CD4-positive, alpha-beta T cell (primary cell): Measurements from ENCODE around the gene ITIH2. TPM values are rescaled to one million over a fixed set of nuclear protein-coding genes. Genes with fewer than 3 reads are reported as not detected.

Experiments
- ATAC-seq: fragments of 200-7000 bp; cut with Tn5 transposase; one replicate; pipeline ENCODE4 v1.10.0; 2022; ENCODE audit warnings: mild to moderate bottlenecking; ENCODE audit not compliant: poor library complexity
- CTCF ChIA-PET: fragments of 350-600 bp; sonication (Branson Sonifier 250); formaldehyde crosslinking; loops from one replicate; lab custom pipeline; 2021; ENCODE audit warnings: antibody characterized with exemption, inconsistent platforms; lab: Charles Lee
- POLR2A ChIA-PET: fragments of 350-600 bp; sonication (Branson Sonifier 250); formaldehyde crosslinking; loops from one replicate; lab custom pipeline; 2021; ENCODE audit warnings: antibody characterized with exemption, inconsistent platforms; lab: Charles Lee
- DNase-seq, 14 experiments: peaks; one replicate each; pipeline ENCODE4 v3.0.0-alpha.2; 2013 to 2020; ENCODE audit warnings: mixed read lengths in 2 of 14
- H3K27ac ChIP-seq, 2 donors: one replicate each; pipeline versions ENCODE4 v1.5.1 to v1.7.0; 2013; ENCODE audit warnings: low read length in 2 of 2, low read depth in 1 of 2, mild to moderate bottlenecking in 1 of 2
- H3K27me3 ChIP-seq, 2 experiments: 1 replicate in 1 of 2; 2 replicates in 1 of 2; pipeline versions ENCODE4 v1.6.1 to v1.7.0; 2013; ENCODE audit warnings: low read length in 2 of 2, control low read depth in 1 of 2, mild to moderate bottlenecking in 1 of 2, moderate library complexity in 1 of 2; ENCODE audit not compliant: insufficient read depth in 2 of 2, control insufficient read depth in 1 of 2
- H3K36me3 ChIP-seq: one replicate; pipeline ENCODE4 v1.6.1; 2013; ENCODE audit warnings: low read length, control low read depth; ENCODE audit not compliant: insufficient read depth
- H3K4me1 ChIP-seq: one replicate; pipeline ENCODE4 v1.6.1; 2013; ENCODE audit warnings: low read length, control low read depth; ENCODE audit not compliant: insufficient read depth
- H3K4me3 ChIP-seq: one replicate; pipeline ENCODE4 v1.5.1; 2013; ENCODE audit warnings: mild to moderate bottlenecking, low read length, moderate library complexity
- H3K9me3 ChIP-seq, 2 experiments: 1 replicate in 1 of 2; 2 replicates in 1 of 2; pipeline versions ENCODE4 v1.6.1 to v1.7.0; 2013; ENCODE audit warnings: low read length in 2 of 2, mild to moderate bottlenecking in 2 of 2, control low read depth in 1 of 2, moderate library complexity in 1 of 2; ENCODE audit not compliant: control insufficient read depth in 1 of 2, insufficient read depth in 1 of 2
- H3K27ac Mint-ChIP-seq: one replicate; pipeline ENCODE4 v1.8.0; 2020; ENCODE audit warnings: mixed read lengths
- H3K27me3 Mint-ChIP-seq: one replicate; pipeline ENCODE4 v1.8.0; 2021; ENCODE audit warnings: mixed read lengths
- H3K36me3 Mint-ChIP-seq: one replicate; pipeline ENCODE4 v1.8.0; 2021; ENCODE audit warnings: low read depth, mixed read lengths
- H3K4me1 Mint-ChIP-seq: one replicate; pipeline ENCODE4 v1.8.0; 2021; ENCODE audit warnings: low read depth, mixed read lengths
- H3K4me3 Mint-ChIP-seq: one replicate; pipeline ENCODE4 v1.8.0; 2020; ENCODE audit warnings: mild to moderate bottlenecking, mixed read lengths
- H3K9me3 Mint-ChIP-seq: one replicate; pipeline ENCODE4 v1.8.0; 2020; ENCODE audit warnings: mixed read lengths
- intact Hi-C, 2 experiments: fragments of 100-400 bp; cut with DNase I in 1 of 2; cut with micrococcal nuclease in 1 of 2; formaldehyde crosslinking; loops; one replicate each; pipeline versions ENCODE4 v1.15.1 to v1.9.0; 2023 to 2025; cut with DNase I, micrococcal nuclease
- total RNA-seq, 174 experiments: library from RNA in 2 of 174; stranded (reverse) in 2 of 174; gene quantifications; one replicate each; pipeline ENCODE4 v1.2.3 and lab custom pipeline; 2021 to 2026
- TF ChIP-seq, protein P1 (sequence below): fragments of 200-600 bp; IDR thresholded peaks from one replicate; pipeline ENCODE4 v1.8.0; 2022; ENCODE audit warnings: antibody characterized with exemption, mild to moderate bottlenecking

ITIH2 gene
- total RNA-seq, 2 experiments from 2014 or later: not detected

DNA sequence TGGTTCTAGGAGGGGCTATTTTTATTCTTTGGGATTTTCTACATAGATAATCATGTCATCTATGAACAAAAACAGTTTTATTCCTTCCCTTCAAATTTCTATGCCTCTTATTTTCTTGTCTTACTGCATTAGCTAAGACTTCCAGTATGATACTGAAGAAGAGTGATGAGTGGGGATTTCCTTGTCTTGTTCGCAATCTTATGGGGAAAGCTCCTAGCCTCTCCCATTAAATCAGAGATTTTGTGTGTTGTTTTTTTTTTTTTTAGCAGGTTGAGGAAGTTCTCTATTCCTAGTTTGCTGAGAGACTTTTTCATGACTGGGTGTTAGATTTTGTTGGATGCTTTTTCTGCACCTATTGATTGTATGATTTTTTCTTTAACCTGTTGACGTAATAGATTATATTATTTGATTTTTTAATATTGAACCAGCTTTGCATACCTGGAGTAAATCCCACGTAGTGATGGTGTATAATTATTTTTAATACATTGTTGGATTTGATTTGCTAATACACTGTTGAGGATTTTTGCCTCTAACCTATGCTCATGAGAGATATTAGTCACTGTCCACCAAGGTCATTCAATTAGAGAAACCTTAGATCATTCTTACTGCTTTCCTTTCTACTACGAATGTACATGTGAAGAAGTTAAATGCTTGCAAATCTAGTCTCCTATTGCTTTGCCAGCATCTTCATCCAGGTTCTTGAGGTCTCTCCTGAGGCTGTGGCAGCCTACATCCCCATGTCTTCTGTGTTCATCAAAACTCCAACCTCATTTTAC, 91.3 kb downstream of the ITIH2 start:
- ChIA-PET CTCF (no interaction called here), POLR2A (no interaction called here)
- Mint-ChIP-seq H3K4me3 (no peak overlapping the region), H3K27me3 (no peaks in the 10 kb centered on the region), H3K4me1 (peaks cover 70% of the 10 kb centered on the region), H3K27ac (no peak overlapping the region), H3K9me3 (no peaks in the 10 kb centered on the region), H3K36me3 (peaks cover 82% of the 10 kb centered on the region)
- Histone ChIP-seq H3K4me1 (peaks cover 12% of the 10 kb centered on the region), H3K4me3 (no peak overlapping the region), H3K36me3 (peaks cover 51% of the 10 kb centered on the region), H3K9me3 (no peaks in the 10 kb centered on the region), H3K27ac (no peak overlapping the region), H3K27me3 (no peaks in the 10 kb centered on the region)
- no peak for DNase-seq
- intact Hi-C loops: no loop called here
- TF ChIP-seq, protein P1, sequence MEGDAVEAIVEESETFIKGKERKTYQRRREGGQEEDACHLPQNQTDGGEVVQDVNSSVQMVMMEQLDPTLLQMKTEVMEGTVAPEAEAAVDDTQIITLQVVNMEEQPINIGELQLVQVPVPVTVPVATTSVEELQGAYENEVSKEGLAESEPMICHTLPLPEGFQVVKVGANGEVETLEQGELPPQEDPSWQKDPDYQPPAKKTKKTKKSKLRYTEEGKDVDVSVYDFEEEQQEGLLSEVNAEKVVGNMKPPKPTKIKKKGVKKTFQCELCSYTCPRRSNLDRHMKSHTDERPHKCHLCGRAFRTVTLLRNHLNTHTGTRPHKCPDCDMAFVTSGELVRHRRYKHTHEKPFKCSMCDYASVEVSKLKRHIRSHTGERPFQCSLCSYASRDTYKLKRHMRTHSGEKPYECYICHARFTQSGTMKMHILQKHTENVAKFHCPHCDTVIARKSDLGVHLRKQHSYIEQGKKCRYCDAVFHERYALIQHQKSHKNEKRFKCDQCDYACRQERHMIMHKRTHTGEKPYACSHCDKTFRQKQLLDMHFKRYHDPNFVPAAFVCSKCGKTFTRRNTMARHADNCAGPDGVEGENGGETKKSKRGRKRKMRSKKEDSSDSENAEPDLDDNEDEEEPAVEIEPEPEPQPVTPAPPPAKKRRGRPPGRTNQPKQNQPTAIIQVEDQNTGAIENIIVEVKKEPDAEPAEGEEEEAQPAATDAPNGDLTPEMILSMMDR: no peak
- no peak for ATAC-seq

DNA sequence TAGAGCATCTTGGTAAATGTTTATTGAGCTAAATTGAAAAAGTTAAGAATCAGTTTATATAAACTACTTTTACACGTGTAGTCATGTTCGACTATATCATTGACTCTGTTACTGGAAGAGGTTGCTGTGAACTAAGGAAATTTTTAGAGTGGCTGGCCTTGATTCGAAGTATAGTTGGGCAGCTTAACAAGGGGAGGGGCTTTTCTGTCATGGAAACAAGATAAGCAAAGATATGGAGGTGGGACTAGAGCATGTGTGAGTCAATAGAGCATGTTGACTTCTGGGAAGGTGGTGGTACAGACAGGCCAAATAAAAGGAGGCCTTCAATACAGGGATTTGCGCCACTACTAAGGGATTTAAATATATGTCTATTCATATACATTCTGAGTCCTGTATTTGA, 92.5 kb downstream of the ITIH2 start:
- no peak for ATAC-seq
- no peak for DNase-seq
- Mint-ChIP-seq H3K27me3 (no peaks in the 10 kb centered on the region), H3K27ac (no peak overlapping the region), H3K36me3 (peaks cover 89% of the 10 kb centered on the region), H3K4me1 (peaks cover 60% of the 10 kb centered on the region), H3K9me3 (no peaks in the 10 kb centered on the region), H3K4me3 (no peak overlapping the region)
- Histone ChIP-seq H3K36me3 (peaks cover 59% of the 10 kb centered on the region), H3K4me1 (peaks cover 8% of the 10 kb centered on the region), H3K27me3 (no peaks in the 10 kb centered on the region), H3K4me3 (no peak overlapping the region), H3K9me3 (no peaks in the 10 kb centered on the region), H3K27ac (no peak overlapping the region)
- intact Hi-C loops: no loop called here
- TF ChIP-seq, protein P1: no peak
- ChIA-PET POLR2A (no interaction called here), CTCF (no interaction called here)

- H3K27ac ChIP-seq: no peak overlapping the region
- H3K27me3 ChIP-seq: no peaks in the 10 kb centered on the region
- H3K4me3 Mint-ChIP-seq: no peak overlapping the region
- ChIA-PET POLR2A (interaction anchor here (1.7 kb wide), 1 partner anchor 9 kb away, joined by 10 read pairs; the partner anchor contains the start of genes ATP5F1C and KIN), CTCF (no interaction called here)
- ATAC-seq (no peak), DNase-seq (no peak)
- H3K36me3 ChIP-seq: peaks cover 65% of the 10 kb centered on the region
- H3K4me1 ChIP-seq: no peaks in the 10 kb centered on the region
- no peaks in the 10 kb centered on the region for H3K9me3 Mint-ChIP-seq
- peaks cover 92% of the 10 kb centered on the region for H3K36me3 Mint-ChIP-seq
- H3K4me1 Mint-ChIP-seq: peaks cover 42% of the 10 kb centered on the region
- H3K27me3 Mint-ChIP-seq: no peaks in the 10 kb centered on the region
- no peak overlapping the region for H3K4me3 ChIP-seq
- H3K9me3 ChIP-seq: no peaks in the 10 kb centered on the region
- TF ChIP-seq, protein P1: no peak
- no peak overlapping the region for H3K27ac Mint-ChIP-seq
- intact Hi-C loops: no loop called here
Measured at GRCh38 chr10:7797582-7797981, 94.5 kb downstream of the ITIH2 start.

Other genes with a start within 250 kb of the ITIH2 start
- not detected for gene ITIH5, start 36.4 kb upstream of the ITIH2 start, total RNA-seq
- gene KIN, start 84.7 kb downstream of the ITIH2 start, total RNA-seq: 1 to 10 TPM; 6.5 to 8.6 TPM
- 100 to 1,000 TPM; 111 TPM for gene ATP5F1C, start 84.9 kb downstream of the ITIH2 start, total RNA-seq
- 10 to 100 TPM; 12.6 to 12.8 TPM for gene TAF3, start 115.2 kb downstream of the ITIH2 start, total RNA-seq